ENCODE measurements around the gene KIF17. TPM values are rescaled to one million over a fixed set of nuclear protein-coding genes. Genes with fewer than 3 reads are reported as not detected.

The KIF17 gene
- total RNA-seq, result 1 to 10 TPM in 1 of 2 donors, under 1 TPM in 1; 0.68 to 3.2 TPM

- Histone ChIP-seq H3K4me3 (peak within 1 kb of the TSS; percentile 71), H3K4me1 (ENCODE audit: control insufficient read depth in 1 of 2, low read depth in 2 of 2) (peaks cover 4% of the 10 kb centered on the region in 2 donors), H3K27me3 (replicated peaks; ENCODE audit: insufficient read depth) (no peaks in the 10 kb centered on the region), H3K27ac (no peak within 1 kb of the TSS), H3K36me3 (no peaks in the 10 kb centered on the region), H3K9me3 (no peaks in the 10 kb centered on the region)
- TF ChIP-seq CTCF (IDR thresholded peaks at IDR 0.05), result no peak
- no peak for DNase-seq (ENCODE audit: low spot score)
- no peak for ATAC-seq (ENCODE audit: insufficient number of reproducible peaks, low FRiP score, low read depth)
These were observed at the start of gene KIF17 for GRCh38 chr1:20717452-20718342. KIF17 (minus strand) TSS chr1:20718007; CDS start chr1:20717706, 301 bp downstream.

GRCh38 chr1:20767271-20767670, 49.5 kb upstream of the KIF17 start:
- no peak for DNase-seq (ENCODE audit: low spot score)
- H3K4me1 ChIP-seq (ENCODE audit: control insufficient read depth in 1 of 2, low read depth in 2 of 2), result no peaks in the 10 kb centered on the region
- peaks cover 76% of the 10 kb centered on the region for H3K36me3 ChIP-seq
- TF ChIP-seq CTCF (IDR thresholded peaks at IDR 0.05), result no peak
- H3K9me3 ChIP-seq, result no peaks in the 10 kb centered on the region
- ATAC-seq (ENCODE audit: insufficient number of reproducible peaks, low FRiP score, low read depth), result no peak
- H3K4me3 ChIP-seq, result no peak overlapping the region
- no peaks in the 10 kb centered on the region for H3K27me3 ChIP-seq (replicated peaks; ENCODE audit: insufficient read depth)
- H3K27ac ChIP-seq, result no peak overlapping the region

GRCh38 chr1:20763417-20763816, 45.6 kb upstream of the KIF17 start:
- TF ChIP-seq CTCF (IDR thresholded peaks at IDR 0.05), result no peak
- no peak for DNase-seq (ENCODE audit: low spot score)
- H3K36me3 ChIP-seq, result peaks cover 78% of the 10 kb centered on the region
- no peak overlapping the region for H3K4me3 ChIP-seq
- no peaks in the 10 kb centered on the region for H3K9me3 ChIP-seq
- H3K4me1 ChIP-seq (ENCODE audit: control insufficient read depth in 1 of 2, low read depth in 2 of 2), result no peaks in the 10 kb centered on the region
- no peak overlapping the region for H3K27ac ChIP-seq
- ATAC-seq (ENCODE audit: insufficient number of reproducible peaks, low FRiP score, low read depth), result no peak
- H3K27me3 ChIP-seq (replicated peaks; ENCODE audit: insufficient read depth), result no peaks in the 10 kb centered on the region

GRCh38 chr1:20760322-20760721, 42.5 kb upstream of the KIF17 start:
- no peak overlapping the region for H3K4me3 ChIP-seq
- H3K27me3 ChIP-seq (replicated peaks; ENCODE audit: insufficient read depth), result no peaks in the 10 kb centered on the region
- no peaks in the 10 kb centered on the region for H3K4me1 ChIP-seq (ENCODE audit: control insufficient read depth in 1 of 2, low read depth in 2 of 2)
- no peak for ATAC-seq (ENCODE audit: insufficient number of reproducible peaks, low FRiP score, low read depth)
- H3K9me3 ChIP-seq, result no peaks in the 10 kb centered on the region
- no peak for DNase-seq (ENCODE audit: low spot score)
- H3K36me3 ChIP-seq, result peaks cover 60% of the 10 kb centered on the region
- TF ChIP-seq CTCF (IDR thresholded peaks at IDR 0.05), result no peak
- H3K27ac ChIP-seq, result no peak overlapping the region

GRCh38 chr1:20753589-20753988, 35.8 kb upstream of the KIF17 start:
- no peaks in the 10 kb centered on the region for H3K27me3 ChIP-seq (replicated peaks; ENCODE audit: insufficient read depth)
- TF ChIP-seq CTCF (IDR thresholded peaks at IDR 0.05), result no peak
- H3K4me1 ChIP-seq (ENCODE audit: control insufficient read depth in 1 of 2, low read depth in 2 of 2), result no peaks in the 10 kb centered on the region
- no peaks in the 10 kb centered on the region for H3K9me3 ChIP-seq
- no peak overlapping the region for H3K27ac ChIP-seq
- ATAC-seq (ENCODE audit: insufficient number of reproducible peaks, low FRiP score, low read depth), result no peak
- no peak for DNase-seq (ENCODE audit: low spot score)
- no peak overlapping the region for H3K4me3 ChIP-seq
- peaks cover 28% of the 10 kb centered on the region for H3K36me3 ChIP-seq

Data from thoracic aorta (tissue), 2 donors.